ENCODE results near the gene RBMS3. TPM values are rescaled to one million over a fixed set of nuclear protein-coding genes. Genes with fewer than 3 reads are reported as not detected.

RBMS3 gene
- total RNA-seq, 4 donors from 2014 or later = 51.5 to 76.0 (median 66.6) TPM

DNA sequence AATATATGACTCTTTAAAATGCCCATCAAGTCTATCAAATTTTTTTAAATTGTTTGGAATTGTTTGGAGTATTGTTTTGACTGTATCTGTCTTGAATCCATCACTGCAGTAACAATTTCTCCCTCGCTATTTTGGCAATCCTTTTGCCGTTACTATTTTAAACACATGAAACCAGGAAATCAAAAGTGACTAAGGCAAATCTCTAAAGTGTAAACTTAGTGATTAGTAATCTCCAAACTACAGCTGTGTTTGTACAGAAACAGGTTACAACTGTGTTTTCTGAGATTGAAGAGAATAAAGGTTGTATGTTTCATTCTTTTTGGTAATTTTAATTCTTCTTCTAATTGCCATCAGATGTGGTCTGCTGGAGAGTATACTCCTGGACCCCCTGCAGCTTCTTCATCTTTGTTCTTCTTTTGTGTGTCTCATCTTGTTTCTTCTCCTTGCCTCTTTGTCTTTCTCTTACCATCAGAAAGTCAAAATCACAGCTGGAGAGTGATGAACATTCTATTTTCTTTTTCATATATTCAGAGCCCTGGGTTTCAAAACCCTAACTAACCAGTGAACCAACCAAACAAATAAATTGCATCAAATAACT is 465.4 kb downstream of the RBMS3 start:
- ATAC-seq = peak; percentile 20
- Histone ChIP-seq H3K27me3 (no peaks in the 10 kb centered on the region), H3K9me3 (no peaks in the 10 kb centered on the region), H3K4me1 (peaks cover 0 to 53% (median 13%) of the 10 kb centered on the region in 3 donors), H3K36me3 (no peaks in the 10 kb centered on the region), H3K27ac (peak overlapping the region in 1 of 4 donors; percentile 49), H3K4me3 (no peak overlapping the region)
- TF ChIP-seq, protein P1, sequence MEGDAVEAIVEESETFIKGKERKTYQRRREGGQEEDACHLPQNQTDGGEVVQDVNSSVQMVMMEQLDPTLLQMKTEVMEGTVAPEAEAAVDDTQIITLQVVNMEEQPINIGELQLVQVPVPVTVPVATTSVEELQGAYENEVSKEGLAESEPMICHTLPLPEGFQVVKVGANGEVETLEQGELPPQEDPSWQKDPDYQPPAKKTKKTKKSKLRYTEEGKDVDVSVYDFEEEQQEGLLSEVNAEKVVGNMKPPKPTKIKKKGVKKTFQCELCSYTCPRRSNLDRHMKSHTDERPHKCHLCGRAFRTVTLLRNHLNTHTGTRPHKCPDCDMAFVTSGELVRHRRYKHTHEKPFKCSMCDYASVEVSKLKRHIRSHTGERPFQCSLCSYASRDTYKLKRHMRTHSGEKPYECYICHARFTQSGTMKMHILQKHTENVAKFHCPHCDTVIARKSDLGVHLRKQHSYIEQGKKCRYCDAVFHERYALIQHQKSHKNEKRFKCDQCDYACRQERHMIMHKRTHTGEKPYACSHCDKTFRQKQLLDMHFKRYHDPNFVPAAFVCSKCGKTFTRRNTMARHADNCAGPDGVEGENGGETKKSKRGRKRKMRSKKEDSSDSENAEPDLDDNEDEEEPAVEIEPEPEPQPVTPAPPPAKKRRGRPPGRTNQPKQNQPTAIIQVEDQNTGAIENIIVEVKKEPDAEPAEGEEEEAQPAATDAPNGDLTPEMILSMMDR (IDR thresholded peaks at IDR 0.05) = no peak
- TF ChIP-seq POLR2AphosphoS5 (IDR thresholded peaks at IDR 0.05) (peak; percentile 35), POLR2A (IDR thresholded peaks at IDR 0.05) (no peak)
- WGBS, 2 donors (ENCODE audit: low coverage in 1 of 2) = 17 to 31% methylated on average over 2 of the region's 2 CpGs

DNA sequence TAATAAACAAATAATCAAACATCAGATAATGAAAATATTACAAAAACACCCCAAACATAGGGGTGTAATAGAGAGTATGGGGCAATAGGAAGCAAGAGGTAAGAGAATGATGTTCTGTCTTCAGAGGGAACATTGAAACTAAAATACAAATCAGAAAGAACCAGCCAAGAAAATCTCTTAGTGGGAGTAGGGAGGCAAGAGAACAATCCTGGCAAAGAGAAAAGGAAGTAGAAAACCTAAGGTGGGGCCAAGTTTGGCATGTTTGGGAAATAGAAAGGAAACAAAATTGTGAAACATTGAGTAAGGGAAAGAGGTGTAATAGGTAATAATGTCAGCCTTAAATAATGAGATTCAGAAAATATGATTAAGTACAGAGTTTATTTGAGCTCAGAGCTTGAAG is 467.1 kb downstream of the RBMS3 start:
- peak; percentile 34 for ATAC-seq
- TF ChIP-seq POLR2AphosphoS5 (IDR thresholded peaks at IDR 0.05) (no peak), EP300 (IDR thresholded peaks at IDR 0.05) (no peak), POLR2A (IDR thresholded peaks at IDR 0.05) (no peak)
- TF ChIP-seq, protein P1 (IDR thresholded peaks at IDR 0.05) = no peak
- no peaks in the 10 kb centered on the region for H3K9me3 ChIP-seq
- no peak overlapping the region for H3K4me3 ChIP-seq
- H3K36me3 ChIP-seq = no peaks in the 10 kb centered on the region
- peak overlapping the region in 3 of 4 donors; percentile 20 to 31 (median 29) for H3K27ac ChIP-seq
- H3K4me1 ChIP-seq = peaks cover 0 to 49% (median 13%) of the 10 kb centered on the region in 3 donors
- no peaks in the 10 kb centered on the region for H3K27me3 ChIP-seq

DNA sequence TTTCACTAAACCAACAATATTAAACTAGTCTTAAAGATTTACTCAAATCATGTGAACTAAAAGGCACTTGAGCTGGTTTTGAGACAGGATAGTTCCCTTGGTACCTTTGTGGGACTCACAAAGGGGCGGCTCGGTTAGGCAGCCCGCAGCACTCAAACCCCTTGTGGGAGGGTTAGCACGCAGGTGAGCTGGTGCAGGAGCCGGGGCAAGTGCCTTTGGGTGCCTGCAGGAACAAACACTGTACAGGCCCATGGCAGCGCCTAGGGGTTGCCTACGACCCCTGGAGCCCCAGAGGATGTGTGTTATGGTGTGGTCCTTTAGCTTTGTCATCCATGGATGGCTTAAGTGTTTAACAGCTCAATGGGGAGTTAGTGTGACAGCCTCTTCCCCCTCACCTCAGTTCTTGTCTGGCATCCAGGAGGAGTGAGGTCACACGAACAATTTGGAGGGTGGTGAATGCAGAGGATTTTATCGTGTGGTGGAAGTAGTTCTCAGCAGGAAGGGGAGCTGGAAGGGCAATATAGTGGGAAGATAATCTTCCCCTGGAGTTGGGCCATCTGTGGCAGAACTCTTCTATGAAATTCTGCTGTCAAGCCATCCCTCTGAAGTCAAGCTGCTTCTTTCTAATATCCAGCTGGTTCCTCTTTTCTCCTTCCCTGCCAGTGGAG is 470.9 kb downstream of the RBMS3 start:
- H3K27ac ChIP-seq = no peak overlapping the region
- WGBS, 2 donors (ENCODE audit: low coverage in 1 of 2) = 73 to 86% methylated on average over 3 to 6 of the region's 9 CpGs
- H3K4me1 ChIP-seq = peaks cover 0 to 34% (median 9%) of the 10 kb centered on the region in 3 donors
- H3K4me3 ChIP-seq = no peak overlapping the region
- H3K9me3 ChIP-seq = no peaks in the 10 kb centered on the region
- no peak for ATAC-seq
- TF ChIP-seq POLR2AphosphoS5 (IDR thresholded peaks at IDR 0.05) = no peak
- TF ChIP-seq EP300 (IDR thresholded peaks at IDR 0.05) = no peak
- TF ChIP-seq, protein P1 (IDR thresholded peaks at IDR 0.05) = no peak
- no peak for TF ChIP-seq POLR2A (IDR thresholded peaks at IDR 0.05)
- H3K27me3 ChIP-seq = no peaks in the 10 kb centered on the region
- no peaks in the 10 kb centered on the region for H3K36me3 ChIP-seq

DNA sequence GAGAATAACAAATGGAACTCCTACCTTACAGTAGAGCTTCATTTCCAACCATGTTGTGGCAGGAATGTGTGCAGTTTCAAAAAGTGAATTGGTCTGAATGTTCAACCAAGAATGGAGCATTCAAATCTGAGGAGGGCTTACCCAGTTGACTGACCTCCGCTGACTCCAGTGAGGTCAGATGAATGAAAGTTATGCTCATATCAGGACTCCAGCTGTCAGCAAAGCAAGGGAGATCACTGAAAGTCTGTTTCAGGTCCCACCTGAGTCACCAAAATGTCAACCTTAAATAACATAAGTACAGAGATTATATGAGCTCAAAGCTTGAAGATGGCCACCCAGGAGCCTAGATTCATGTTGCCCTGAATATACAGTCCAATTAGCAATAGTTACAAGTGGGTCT is 473.5 kb downstream of the RBMS3 start:
- ATAC-seq = no peak
- peaks cover 7 to 42% (median 18%) of the 10 kb centered on the region in 3 donors for H3K4me1 ChIP-seq
- TF ChIP-seq POLR2A (IDR thresholded peaks at IDR 0.05) = no peak
- TF ChIP-seq POLR2AphosphoS5 (IDR thresholded peaks at IDR 0.05) = no peak
- TF ChIP-seq EP300 (IDR thresholded peaks at IDR 0.05) = no peak
- TF ChIP-seq, protein P1 (IDR thresholded peaks at IDR 0.05) = no peak
- WGBS, 2 donors (ENCODE audit: low coverage in 1 of 2) = 89 to 100% methylated on average over 1 of the region's 1 CpG
- no peaks in the 10 kb centered on the region for H3K9me3 ChIP-seq
- no peaks in the 10 kb centered on the region for H3K36me3 ChIP-seq
- H3K27me3 ChIP-seq = no peaks in the 10 kb centered on the region
- no peak overlapping the region for H3K27ac ChIP-seq
- H3K4me3 ChIP-seq = no peak overlapping the region

DNA sequence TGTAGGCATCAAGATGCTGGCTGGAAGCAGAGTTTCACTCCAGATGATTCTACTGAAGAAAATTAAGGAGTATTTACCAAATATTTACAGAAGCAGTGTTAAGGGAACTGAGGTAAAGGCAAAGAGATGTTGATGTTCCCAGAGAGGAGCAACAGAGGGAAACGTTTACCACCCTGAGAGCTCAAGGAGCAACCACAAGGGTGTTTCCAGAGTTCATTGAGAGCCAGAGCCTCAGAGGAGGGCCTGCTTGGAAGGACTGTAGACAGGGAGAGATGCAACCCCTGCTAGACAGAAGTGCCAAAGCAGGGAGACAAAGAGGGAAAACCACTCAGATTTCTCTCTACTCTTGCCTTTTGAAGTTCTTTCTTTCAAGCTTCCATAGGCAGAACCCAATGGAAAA is 474.5 kb downstream of the RBMS3 start:
- Histone ChIP-seq H3K27me3 (no peaks in the 10 kb centered on the region), H3K36me3 (no peaks in the 10 kb centered on the region), H3K4me3 (no peak overlapping the region), H3K27ac (peak overlapping the region in 1 of 4 donors; percentile 6), H3K9me3 (no peaks in the 10 kb centered on the region), H3K4me1 (peaks cover 15 to 53% (median 26%) of the 10 kb centered on the region in 3 donors)
- no peak for TF ChIP-seq POLR2AphosphoS5 (IDR thresholded peaks at IDR 0.05)
- 38 to 50% methylated on average over 1 of the region's 1 CpG for WGBS, 2 donors (ENCODE audit: low coverage in 1 of 2)
- no peak for ATAC-seq
